ENCODE measurements around the gene KCNE4.

Gene KCNE4

DNA sequence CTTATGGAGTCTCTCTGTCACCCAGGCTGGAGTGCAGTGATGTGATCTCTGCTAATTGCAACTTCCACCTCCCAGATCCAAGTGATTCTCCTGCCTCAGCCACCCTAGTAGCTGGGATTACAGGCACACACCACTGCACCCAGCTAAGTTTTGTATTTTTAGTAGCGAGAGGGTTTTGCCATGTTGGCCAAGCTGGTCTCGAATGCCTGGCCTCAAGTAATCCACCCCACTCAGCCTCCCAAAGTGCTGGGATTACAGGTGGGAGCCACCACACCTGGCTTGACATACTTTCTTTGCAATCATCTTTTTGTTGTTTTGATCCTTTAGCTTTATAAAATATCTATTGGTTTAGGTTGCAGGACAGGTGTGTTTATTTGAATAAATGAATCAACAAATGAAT is 9.7 kb upstream of the KCNE4 start:
- Histone ChIP-seq H3K4me3 (ENCODE audit: low read length) (no peak overlapping the region), H2AFZ (ENCODE audit: low read length) (no peak overlapping the region), H3K9me2 (replicated peaks; ENCODE audit: insufficient read depth, low read length) (no peaks in the 10 kb centered on the region), H3K9me3 (replicated peaks; ENCODE audit: insufficient read depth, low read length) (no peaks in the 10 kb centered on the region), H3F3A (ENCODE audit: insufficient read depth, low read length) (no peaks in the 10 kb centered on the region), H3K27me3 (replicated peaks; ENCODE audit: insufficient read depth, low read length) (no peaks in the 10 kb centered on the region), H3K9ac (ENCODE audit: low read length) (no peak overlapping the region), H3K79me2 (ENCODE audit: low read length) (no peaks in the 10 kb centered on the region), H4K20me1 (ENCODE audit: insufficient read depth, low read length) (no peaks in the 10 kb centered on the region), H3K27ac (ENCODE audit: low read length) (no peak overlapping the region), H3K36me3 (replicated peaks; ENCODE audit: insufficient read depth, low read length) (no peaks in the 10 kb centered on the region), H3K4me1 (ENCODE audit: low read length) (no peaks in the 10 kb centered on the region), H3K4me2 (ENCODE audit: low read depth, low read length) (no peak overlapping the region)
- DNase-seq = no peak
- TF ChIP-seq, protein P1, sequence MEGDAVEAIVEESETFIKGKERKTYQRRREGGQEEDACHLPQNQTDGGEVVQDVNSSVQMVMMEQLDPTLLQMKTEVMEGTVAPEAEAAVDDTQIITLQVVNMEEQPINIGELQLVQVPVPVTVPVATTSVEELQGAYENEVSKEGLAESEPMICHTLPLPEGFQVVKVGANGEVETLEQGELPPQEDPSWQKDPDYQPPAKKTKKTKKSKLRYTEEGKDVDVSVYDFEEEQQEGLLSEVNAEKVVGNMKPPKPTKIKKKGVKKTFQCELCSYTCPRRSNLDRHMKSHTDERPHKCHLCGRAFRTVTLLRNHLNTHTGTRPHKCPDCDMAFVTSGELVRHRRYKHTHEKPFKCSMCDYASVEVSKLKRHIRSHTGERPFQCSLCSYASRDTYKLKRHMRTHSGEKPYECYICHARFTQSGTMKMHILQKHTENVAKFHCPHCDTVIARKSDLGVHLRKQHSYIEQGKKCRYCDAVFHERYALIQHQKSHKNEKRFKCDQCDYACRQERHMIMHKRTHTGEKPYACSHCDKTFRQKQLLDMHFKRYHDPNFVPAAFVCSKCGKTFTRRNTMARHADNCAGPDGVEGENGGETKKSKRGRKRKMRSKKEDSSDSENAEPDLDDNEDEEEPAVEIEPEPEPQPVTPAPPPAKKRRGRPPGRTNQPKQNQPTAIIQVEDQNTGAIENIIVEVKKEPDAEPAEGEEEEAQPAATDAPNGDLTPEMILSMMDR (IDR thresholded peaks at IDR 0.05; ENCODE audit: low read length) = no peak
- TF ChIP-seq EZH2phosphoT487 (IDR thresholded peaks at IDR 0.05; ENCODE audit: low read length) (no peak), EZH2 (optimal IDR thresholded peaks at IDR 0.05; ENCODE audit: low read depth, low read length) (no peak)

DNA sequence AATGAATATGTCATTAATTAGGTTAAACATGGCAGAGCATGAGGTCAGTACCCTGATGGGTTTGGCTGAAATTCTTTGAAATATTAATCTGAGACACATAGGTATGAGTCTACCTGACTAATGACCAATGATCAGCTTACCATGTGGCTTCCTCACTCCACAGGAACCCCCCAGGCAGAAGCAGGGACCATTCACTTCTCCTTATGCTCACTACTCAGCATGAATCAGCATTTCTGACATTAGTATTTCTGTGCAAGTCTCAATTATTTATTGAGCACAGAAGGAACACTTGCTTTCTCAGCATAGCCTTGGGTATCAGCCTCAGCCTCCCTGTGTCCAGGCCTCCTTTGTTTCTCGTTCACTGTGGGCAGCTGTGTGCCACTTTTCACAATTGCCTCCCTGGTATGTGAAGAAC is 9.3 kb upstream of the KCNE4 start:
- no peak overlapping the region for H3K9ac ChIP-seq (ENCODE audit: low read length)

DNA sequence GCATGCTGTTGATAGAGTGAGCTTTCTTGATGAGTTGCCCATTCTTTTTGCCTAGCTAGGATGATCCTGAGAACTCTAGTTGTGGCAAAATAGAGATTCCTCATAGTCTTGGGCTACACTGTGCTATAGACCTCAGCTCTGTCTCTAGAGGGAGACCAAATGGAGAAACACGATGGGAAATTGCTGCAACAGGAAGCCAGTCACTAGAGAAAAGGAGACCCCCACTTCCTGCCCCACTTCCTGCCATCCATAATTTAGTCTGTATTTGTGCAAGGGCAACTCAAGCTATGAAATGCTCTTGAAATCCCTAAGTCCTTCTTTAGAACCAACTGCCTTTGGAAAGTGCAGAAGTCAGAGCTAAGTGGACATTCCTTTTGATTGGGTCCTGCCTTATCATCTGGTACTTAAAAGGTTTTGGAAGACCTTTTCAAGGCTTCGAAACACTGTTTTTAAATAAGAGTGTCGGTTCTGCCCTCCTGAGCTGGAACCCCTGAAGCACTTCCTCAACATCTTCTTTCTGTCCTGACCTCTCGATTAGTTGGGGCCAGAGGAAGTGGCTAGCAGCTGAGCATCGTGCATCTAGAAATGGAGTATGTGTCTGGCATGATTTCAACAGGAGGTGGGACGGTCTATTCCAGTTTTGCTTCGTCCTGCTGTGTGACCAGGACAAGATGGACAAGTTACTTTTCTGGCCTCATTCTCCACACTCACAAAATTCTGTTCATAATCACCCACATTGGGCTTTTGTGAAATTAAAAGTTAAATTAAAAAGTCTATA is 8.6 kb upstream of the KCNE4 start:
- no peaks in the 10 kb centered on the region for H3K36me3 ChIP-seq (replicated peaks; ENCODE audit: insufficient read depth, low read length)
- H4K20me1 ChIP-seq (ENCODE audit: insufficient read depth, low read length) = no peaks in the 10 kb centered on the region
- H2AFZ ChIP-seq (ENCODE audit: low read length) = no peak overlapping the region
- no peaks in the 10 kb centered on the region for H3K79me2 ChIP-seq (ENCODE audit: low read length)
- no peak overlapping the region for H3K27ac ChIP-seq (ENCODE audit: low read length)
- no peaks in the 10 kb centered on the region for H3K27me3 ChIP-seq (replicated peaks; ENCODE audit: insufficient read depth, low read length)
- H3K4me3 ChIP-seq (ENCODE audit: low read length) = no peak overlapping the region
- no peaks in the 10 kb centered on the region for H3K9me3 ChIP-seq (replicated peaks; ENCODE audit: insufficient read depth, low read length)
- DNase-seq = no peak
- H3K4me2 ChIP-seq (ENCODE audit: low read depth, low read length) = no peak overlapping the region
- TF ChIP-seq EZH2phosphoT487 (IDR thresholded peaks at IDR 0.05; ENCODE audit: low read length) (no peak), EZH2 (optimal IDR thresholded peaks at IDR 0.05; ENCODE audit: low read depth, low read length) (no peak)
- TF ChIP-seq, protein P1 (IDR thresholded peaks at IDR 0.05; ENCODE audit: low read length) = no peak
- no peaks in the 10 kb centered on the region for H3K9me2 ChIP-seq (replicated peaks; ENCODE audit: insufficient read depth, low read length)
- no peaks in the 10 kb centered on the region for H3K4me1 ChIP-seq (ENCODE audit: low read length)
- H3F3A ChIP-seq (ENCODE audit: insufficient read depth, low read length) = no peaks in the 10 kb centered on the region
- no peak overlapping the region for H3K9ac ChIP-seq (ENCODE audit: low read length)

More for the DNA sequence above, 9.3 kb upstream of the KCNE4 start:
- Histone ChIP-seq H3K36me3 (replicated peaks; ENCODE audit: insufficient read depth, low read length) (no peaks in the 10 kb centered on the region), H3K4me3 (ENCODE audit: low read length) (no peak overlapping the region), H3K4me2 (ENCODE audit: low read depth, low read length) (no peak overlapping the region), H3K9me2 (replicated peaks; ENCODE audit: insufficient read depth, low read length) (no peaks in the 10 kb centered on the region), H3F3A (ENCODE audit: insufficient read depth, low read length) (no peaks in the 10 kb centered on the region), H3K4me1 (ENCODE audit: low read length) (no peaks in the 10 kb centered on the region), H3K9me3 (replicated peaks; ENCODE audit: insufficient read depth, low read length) (no peaks in the 10 kb centered on the region), H3K27ac (ENCODE audit: low read length) (no peak overlapping the region), H2AFZ (ENCODE audit: low read length) (no peak overlapping the region), H4K20me1 (ENCODE audit: insufficient read depth, low read length) (no peaks in the 10 kb centered on the region), H3K79me2 (ENCODE audit: low read length) (no peaks in the 10 kb centered on the region), H3K27me3 (replicated peaks; ENCODE audit: insufficient read depth, low read length) (no peaks in the 10 kb centered on the region)
- no peak for DNase-seq
- TF ChIP-seq EZH2phosphoT487 (IDR thresholded peaks at IDR 0.05; ENCODE audit: low read length) = no peak
- TF ChIP-seq EZH2 (optimal IDR thresholded peaks at IDR 0.05; ENCODE audit: low read depth, low read length) = no peak
- TF ChIP-seq, protein P1 (IDR thresholded peaks at IDR 0.05; ENCODE audit: low read length) = no peak
